ACHN (cell line): Measurements from ENCODE around the gene PARD3.

ENCODE experiments used
- DNase-seq: peaks from one replicate; pipeline ENCODE4 v3.0.0-alpha.2; 2015
- in situ Hi-C: cut with HindIII; loops from 2 replicates; pipeline ENCODE4 v1.10.0; 2017; ENCODE audit warnings: low sequenced_read_pairs, low pct_ligation_motif_present, low pct_unique_long_range_greater_than_20kb

Gene PARD3

GRCh38 chr10:34596351-34596750 lies 218.7 kb downstream of the PARD3 start:
- in situ Hi-C loops: no loop called here
- DNase-seq: no peak

GRCh38 chr10:34593930-34594329 lies 221.2 kb downstream of the PARD3 start:
- in situ Hi-C loops: no loop called here
- no peak for DNase-seq

- no peak for DNase-seq
- in situ Hi-C loops: no loop called here
Measured at GRCh38 chr10:34593374-34593890, 221.7 kb downstream of the PARD3 start.

- in situ Hi-C loops: no loop called here
- no peak for DNase-seq
Measured at GRCh38 chr10:34590793-34591192, 224.3 kb downstream of the PARD3 start.

DNA sequence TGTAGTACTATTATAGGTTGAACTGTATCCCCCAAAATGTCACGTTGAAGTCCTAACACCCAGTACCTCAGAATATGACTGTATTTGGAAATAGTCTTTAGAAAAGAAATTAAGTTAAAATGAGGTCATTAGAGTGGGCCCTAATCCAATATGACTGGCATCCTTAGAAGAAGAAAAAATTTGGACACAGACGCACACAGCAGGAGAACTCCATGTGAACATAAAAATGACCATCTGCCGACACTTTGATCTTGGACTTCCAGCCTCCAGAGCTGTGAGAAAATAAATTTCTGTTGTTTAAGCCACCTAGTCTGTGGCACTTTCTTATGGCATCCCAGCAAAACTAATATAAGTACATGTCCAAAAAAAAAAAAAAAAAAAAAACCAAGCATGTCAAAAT lies 225.8 kb downstream of the PARD3 start:
- no peak for DNase-seq
- in situ Hi-C loops: no loop called here

DNA sequence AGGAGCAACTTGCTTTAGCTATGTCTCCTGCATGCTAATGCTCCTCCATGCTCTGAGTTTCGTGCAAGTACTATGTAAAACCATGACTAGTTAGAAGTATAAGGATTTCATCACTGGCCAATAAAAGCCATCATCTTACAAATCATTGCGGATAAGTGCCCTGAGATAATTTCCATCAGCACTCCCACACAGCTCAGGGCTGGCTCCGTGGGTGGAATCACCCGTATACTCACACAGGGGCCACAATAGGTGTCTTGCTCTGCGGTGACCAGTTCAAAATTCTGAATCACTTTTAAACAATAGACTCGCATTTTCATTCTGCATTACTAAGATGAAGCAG lies 227.4 kb downstream of the PARD3 start:
- in situ Hi-C loops: no loop called here

DNA sequence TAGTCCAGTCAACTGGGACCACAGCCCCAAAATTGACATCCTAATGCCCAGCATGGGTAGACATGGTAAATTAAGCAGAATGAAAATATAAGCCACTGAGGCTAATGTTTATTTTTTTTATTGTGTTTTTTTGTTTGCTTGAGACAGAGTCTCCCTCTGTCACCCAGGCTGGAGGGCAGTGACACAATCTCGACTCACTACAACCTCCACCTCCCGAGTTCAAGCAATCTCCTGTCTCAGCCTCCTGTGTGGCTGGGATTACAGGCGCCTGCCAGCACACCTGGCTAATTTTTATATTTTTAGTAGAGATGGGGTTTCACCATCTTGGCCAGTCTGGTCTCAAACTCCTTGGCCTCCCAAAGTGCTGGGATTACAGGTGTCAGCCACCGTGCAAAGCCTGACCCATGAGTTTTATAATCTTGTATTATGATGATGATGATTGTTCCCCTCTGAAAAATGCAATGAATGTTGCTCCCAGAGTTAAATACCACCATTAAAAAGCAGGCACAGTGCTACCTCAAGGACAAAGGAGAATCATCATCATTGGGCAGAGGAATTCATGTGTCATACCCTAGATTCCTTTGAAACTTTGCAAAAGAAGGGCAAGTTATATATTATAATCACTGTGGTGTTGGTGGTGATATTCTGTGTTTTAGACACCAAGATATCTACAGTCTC lies 228.0 kb downstream of the PARD3 start:
- in situ Hi-C loops: no loop called here
- no peak for DNase-seq

More for the DNA sequence above, 227.4 kb downstream of the PARD3 start:
- DNase-seq: no peak

DNA sequence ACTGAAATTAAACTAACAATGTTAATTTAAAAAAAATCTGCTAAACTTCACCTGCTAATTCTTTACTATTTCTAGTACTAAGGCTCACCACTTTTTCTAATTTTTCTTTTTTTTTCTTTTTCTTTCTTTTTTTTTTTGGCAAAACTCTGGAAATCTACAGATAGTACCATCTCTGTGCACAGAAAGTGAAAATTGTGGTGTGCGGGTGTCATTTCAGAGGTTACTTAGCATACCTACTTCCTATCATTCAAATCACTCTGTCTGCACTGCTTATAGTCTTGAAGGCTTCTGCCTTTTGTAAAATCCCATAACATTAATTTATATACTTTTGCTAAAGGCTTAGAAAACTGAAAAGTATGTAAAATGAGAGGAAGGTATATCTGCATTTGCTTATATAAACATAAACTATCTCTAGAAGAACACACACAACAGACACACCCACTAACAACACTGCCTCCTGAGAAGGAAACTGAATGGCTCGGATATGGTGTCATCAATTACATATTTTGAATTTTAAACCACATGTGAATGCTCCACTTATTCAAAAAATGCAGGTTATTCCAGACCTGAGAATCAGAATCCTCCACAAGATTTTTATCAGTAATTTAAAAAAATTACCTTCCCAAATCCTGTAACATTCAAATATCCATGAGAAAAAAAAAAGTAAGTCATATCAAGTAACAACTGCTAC lies 229.5 kb downstream of the PARD3 start:
- no peak for DNase-seq
- in situ Hi-C loops: no loop called here

DNA sequence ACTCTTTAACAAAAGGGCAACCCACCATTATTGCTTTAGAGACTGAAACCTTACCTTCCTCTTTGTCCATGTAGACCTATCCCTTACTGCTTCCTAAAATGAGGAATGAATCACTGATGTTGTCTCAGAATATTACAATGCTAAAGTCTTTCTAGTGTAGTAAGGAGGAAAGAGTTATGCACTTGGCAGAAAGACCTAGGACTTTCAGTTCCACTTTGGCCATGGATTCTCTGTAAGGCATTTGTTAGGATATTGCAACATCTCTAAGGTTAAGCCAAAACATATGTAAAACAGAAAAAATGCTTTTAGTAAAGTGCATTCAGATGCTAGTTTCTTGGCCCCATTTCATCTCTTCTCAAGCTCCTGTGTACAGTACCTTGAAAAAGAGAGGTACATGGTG lies 230.9 kb downstream of the PARD3 start:
- DNase-seq: no peak
- in situ Hi-C loops: no loop called here

DNA sequence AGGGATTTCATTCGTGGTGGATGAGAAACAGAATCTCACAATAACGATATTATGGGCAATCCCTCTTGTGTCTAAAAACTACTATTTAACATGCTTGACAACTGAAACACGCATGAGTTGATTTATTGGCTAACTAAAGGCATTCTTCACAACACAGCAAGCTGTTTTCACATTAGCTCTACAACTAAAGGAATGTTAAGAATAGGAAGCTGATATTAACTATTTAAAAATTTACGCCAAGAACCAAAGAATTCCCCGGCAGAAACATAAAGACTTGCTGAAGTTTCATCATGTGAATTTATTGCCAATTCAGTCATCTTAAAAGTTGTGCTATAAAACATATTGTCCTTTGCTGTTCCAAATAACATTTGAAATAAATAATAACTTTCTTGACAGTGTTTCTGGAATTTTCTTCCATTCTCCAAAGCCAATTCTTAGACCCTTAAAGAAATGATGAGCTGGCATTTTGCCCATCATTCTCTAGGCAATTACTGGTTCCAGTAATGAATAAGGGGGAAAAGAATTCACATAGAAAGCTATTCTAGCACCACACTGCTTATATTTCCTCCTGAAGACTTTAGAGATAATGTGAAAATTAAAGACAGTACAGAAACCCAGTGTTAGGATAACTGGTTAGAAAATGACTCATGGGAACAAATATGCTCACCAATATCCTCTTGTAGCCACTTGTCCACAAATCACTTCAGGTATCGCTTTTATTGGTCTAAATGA lies 233.1 kb downstream of the PARD3 start:
- DNase-seq: no peak
- in situ Hi-C loops: no loop called here

DNA sequence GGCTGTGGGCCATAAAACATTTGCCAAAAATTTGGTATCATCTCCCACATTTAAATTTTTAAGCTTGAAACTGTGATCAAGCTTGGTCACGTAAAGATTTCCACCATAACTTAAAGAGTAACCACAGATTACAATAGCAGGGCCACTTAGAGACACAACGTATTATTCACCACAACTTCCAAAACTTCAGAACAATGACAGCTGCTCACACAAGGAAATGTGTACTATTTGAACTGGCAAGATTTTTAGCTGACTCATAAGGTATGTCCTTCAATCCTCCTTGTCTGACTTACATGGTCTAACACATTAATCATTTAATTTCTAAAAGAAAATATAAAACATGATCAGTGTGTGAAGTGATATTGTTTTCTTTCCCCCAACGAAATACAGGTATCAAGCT lies 234.5 kb downstream of the PARD3 start:
- DNase-seq: peak; percentile 48
- in situ Hi-C loops: no loop called here

- DNase-seq: no peak
- in situ Hi-C loops: no loop called here
Measured at GRCh38 chr10:34580214-34580613, 234.9 kb downstream of the PARD3 start.

DNA sequence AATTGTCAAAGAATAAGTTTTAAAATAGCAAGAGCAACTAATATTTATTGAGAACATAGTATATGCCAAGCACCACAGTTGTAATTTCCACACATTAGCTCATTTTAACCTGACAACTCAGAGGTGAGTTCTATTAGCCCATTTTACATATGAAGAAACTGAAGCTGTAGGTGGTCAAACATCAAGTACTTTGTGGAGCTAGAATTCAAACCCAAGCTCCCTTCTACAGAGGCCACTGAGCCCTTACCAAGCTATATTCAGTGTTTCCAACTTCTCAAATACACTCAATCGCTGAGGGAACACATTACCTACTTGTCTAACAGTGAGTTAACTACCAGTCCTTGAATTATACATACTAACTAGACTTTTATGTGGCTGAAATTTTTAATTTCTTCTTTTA lies 236.6 kb downstream of the PARD3 start:
- in situ Hi-C loops: no loop called here
- no peak for DNase-seq

DNA sequence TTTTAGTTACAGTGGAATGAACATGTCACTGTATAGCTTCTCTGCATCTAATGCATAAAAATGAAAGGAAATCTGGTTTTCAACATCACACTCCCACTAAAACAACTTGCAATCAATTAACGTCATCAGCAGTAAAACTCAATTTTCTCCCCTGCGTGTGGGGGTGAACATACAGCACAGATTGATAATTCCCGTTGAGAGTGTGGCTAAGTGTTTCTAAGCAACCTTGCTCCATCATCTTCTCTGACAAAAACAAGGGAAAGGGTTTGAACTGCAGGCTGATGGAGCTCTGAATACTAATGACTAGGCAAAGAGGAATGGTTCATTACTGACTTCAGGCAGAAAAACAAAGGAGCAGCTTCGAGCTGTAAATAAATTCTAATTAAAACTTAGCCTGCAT lies 238.3 kb downstream of the PARD3 start:
- in situ Hi-C loops: no loop called here
- no peak for DNase-seq

- in situ Hi-C loops: no loop called here
- DNase-seq: peak; percentile 47
Measured at GRCh38 chr10:34575882-34576281, 239.2 kb downstream of the PARD3 start.

GRCh38 chr10:34574353-34574934 lies 240.7 kb downstream of the PARD3 start:
- in situ Hi-C loops: no loop called here

GRCh38 chr10:34570887-34571286 lies 244.2 kb downstream of the PARD3 start:
- in situ Hi-C loops: no loop called here
- no peak for DNase-seq

More at GRCh38 chr10:34574353-34574934, 240.7 kb downstream of the PARD3 start:
- DNase-seq: no peak

- in situ Hi-C loops: no loop called here
- no peak for DNase-seq
Measured at GRCh38 chr10:34567659-34568253, 247.3 kb downstream of the PARD3 start.

DNA sequence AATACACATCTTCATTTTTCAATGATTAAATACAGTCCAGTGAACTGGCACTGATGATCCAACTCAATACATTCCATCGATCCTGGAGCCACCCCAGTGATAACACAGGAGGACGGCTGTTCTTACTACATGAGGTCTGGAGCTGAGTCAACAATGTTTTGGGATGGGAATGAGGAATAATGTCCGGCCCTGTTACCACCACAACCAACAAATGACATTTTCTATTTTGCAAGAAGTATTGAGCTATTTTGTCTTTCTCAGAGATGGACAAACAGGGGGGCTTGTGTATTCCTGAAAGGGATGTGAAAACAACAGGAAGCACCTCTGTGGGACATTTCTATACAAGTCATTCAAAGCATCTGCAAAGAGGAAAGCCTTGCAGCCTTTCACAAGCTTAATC lies 249.2 kb downstream of the PARD3 start:
- no peak for DNase-seq
- in situ Hi-C loops: no loop called here
